Measurements from ENCODE around the gene ZFHX3. TPM values are rescaled to one million over a fixed set of nuclear protein-coding genes. Genes with fewer than 3 reads are reported as not detected.

Gene ZFHX3
- total RNA-seq, 4 donors from 2014 or later, result 19.7 to 70.4 (median 34.6) TPM

DNA sequence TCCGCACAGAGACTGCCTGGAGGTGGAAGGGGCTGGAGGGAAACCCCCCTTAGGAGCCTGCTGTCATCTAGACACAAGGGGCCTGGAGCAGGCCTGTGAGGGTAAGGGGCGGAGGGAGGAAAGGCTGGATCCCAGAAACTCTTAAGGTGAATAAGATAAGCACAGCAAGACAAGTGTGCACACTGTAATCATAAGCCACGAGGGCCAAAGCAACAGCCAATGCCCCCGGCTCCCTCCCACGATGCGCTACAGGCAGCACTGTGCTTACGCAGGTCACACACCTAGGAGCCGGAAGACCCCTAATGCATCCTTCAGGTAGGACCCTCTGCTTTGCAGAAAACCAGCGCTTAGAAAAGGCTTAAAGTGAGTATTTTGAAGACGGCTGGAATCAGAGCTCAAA, 24.6 kb downstream of the ZFHX3 start:
- TF ChIP-seq, protein P1, sequence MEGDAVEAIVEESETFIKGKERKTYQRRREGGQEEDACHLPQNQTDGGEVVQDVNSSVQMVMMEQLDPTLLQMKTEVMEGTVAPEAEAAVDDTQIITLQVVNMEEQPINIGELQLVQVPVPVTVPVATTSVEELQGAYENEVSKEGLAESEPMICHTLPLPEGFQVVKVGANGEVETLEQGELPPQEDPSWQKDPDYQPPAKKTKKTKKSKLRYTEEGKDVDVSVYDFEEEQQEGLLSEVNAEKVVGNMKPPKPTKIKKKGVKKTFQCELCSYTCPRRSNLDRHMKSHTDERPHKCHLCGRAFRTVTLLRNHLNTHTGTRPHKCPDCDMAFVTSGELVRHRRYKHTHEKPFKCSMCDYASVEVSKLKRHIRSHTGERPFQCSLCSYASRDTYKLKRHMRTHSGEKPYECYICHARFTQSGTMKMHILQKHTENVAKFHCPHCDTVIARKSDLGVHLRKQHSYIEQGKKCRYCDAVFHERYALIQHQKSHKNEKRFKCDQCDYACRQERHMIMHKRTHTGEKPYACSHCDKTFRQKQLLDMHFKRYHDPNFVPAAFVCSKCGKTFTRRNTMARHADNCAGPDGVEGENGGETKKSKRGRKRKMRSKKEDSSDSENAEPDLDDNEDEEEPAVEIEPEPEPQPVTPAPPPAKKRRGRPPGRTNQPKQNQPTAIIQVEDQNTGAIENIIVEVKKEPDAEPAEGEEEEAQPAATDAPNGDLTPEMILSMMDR (IDR thresholded peaks at IDR 0.05; ENCODE audit: low read depth), result no peak

DNA sequence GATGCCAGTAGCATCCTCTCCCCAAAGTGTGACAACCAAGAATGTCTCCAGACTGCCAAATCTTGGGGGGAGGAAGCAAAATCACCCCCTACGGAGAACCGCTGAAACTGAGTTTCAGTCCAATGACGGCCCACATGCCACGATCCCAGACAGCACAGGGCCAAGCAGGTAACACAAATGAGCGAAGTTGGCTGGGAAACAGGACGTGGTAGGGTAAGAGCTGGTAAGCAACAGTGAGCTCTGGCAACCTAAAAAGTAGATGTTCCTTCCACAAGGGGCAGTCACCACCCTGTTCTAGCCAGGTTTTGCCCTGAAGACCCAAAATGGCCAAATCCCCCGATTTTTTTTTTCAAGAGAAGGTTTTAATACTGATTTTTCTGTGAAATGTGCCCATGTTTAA, 25.4 kb downstream of the ZFHX3 start:
- TF ChIP-seq, protein P1 (IDR thresholded peaks at IDR 0.05; ENCODE audit: low read depth), result no peak

DNA sequence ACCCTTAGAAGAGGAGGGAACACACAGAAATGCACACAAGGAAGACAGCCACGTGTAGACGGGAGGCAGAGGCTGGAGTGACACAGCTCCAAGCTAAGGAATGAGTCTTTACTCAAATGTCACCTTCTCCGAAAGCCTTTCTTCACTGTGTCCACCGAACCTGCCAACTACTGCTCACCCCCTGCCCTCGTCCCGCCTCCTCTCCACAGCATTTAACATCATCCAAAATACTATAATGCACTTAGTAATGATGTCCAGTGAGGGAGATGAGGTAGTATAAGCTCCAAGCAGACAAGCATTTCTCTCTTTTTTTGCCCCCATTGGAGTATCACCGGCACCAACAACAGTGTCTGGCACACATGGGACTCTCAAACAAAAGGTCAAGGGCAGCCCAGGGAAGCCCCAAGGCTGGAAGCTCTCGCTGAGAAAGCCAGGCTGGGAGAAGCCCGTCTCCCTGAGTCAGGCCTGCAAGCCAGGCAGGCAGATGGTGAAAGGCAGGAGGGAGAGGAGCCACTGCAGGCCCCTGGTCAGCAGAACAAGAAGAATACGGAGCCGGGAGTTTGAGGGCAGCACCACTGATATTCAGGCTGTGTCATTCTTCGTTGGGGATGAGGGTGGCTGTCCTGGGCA, 25.9 kb downstream of the ZFHX3 start:
- TF ChIP-seq, protein P1 (IDR thresholded peaks at IDR 0.05; ENCODE audit: low read depth), result no peak

DNA sequence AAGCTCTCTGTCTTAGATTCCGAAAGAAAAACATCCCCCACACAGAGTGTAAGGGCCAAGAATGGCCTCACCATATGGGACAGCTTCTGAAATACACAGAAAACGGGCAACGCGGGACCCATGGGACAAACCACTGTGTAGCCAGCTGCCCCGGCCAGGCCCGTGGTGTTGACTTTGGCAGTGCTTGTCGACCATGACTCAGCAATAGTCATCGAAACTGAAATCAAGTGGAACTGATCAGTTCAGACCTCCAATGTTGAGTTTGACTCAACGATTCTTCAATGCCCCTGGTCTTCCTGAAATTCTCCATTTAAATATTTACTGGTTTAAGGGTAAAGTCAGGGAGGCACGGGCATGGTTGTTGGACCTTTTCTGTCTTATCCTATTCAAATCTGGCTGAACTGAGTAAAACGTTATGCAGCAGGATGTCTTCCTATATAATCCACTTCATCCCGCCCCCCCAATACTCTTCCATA, 27.5 kb downstream of the ZFHX3 start:
- TF ChIP-seq, protein P1 (IDR thresholded peaks at IDR 0.05; ENCODE audit: low read depth), result no peak

DNA sequence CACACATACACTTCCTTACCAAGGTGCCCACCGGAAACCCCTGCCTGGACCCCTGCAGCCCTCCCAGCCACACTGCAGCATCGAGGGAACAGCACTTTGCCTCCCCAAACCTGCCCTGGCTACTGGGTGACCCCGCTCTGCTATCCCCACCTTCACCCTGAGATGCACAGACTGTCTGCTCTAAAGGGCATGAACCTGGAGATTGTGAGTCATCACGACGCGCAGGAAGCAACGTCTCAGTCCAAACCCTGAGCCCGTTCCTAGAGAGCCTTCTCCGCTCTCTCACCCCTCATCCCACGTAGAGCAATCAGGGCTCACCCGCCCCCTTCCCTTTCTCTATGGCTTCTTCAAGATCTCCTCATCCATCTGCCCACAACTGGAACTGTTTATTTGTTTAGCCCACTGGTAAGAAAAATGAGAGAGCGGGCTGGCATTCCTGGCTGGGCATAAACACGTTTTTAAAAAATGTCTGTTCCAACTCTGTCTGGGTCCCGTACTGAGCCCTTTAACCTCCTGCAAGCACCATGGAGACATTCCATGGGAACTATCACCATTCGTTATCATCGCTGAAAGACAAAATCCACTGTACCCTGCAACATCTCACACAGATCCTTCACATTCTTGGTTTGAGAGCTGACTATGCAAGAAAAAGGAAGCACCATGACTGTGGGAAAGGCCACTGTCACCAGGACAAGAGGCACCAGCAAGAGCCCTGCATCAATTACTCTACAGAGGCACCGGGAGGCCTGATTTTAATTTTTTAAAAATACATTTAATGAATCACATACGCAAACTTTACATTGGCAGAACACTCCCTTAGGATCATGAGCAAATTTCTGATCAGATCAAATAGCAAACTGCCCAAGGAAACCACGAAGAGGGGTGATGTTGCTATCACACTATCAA, 28.2 kb downstream of the ZFHX3 start:
- TF ChIP-seq, protein P1 (IDR thresholded peaks at IDR 0.05; ENCODE audit: low read depth), result no peak

DNA sequence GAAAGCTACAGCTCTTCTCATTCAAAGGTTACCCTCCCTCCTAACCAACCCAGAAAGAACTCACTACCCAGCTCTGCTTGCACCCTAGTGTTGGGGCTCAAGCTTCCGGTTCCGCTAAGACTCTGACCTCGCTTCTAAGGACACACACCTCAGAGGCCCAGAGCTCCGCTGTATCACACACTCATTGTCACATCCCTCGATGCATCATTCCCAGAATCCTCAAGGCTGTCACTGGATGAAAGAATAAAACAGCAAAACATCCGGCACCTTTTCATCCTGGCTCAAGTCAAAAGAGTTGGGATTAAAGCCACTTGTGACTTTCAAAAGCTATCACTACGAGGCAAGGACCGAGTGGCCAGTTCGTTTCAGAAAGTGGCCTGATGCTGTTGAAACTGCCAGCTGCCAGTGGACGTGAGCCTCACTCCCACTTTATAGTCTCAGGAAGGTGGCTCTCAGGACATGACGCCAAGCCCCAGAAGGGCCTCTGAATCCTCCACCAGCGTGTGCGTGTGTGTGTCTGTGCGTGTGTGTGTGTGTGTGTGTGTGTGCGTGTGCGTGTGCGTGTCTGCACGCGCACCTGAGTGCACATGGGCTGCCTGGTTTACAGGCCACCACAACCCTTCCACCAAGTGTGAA, 29.0 kb downstream of the ZFHX3 start:
- TF ChIP-seq, protein P1 (IDR thresholded peaks at IDR 0.05; ENCODE audit: low read depth), result no peak

DNA sequence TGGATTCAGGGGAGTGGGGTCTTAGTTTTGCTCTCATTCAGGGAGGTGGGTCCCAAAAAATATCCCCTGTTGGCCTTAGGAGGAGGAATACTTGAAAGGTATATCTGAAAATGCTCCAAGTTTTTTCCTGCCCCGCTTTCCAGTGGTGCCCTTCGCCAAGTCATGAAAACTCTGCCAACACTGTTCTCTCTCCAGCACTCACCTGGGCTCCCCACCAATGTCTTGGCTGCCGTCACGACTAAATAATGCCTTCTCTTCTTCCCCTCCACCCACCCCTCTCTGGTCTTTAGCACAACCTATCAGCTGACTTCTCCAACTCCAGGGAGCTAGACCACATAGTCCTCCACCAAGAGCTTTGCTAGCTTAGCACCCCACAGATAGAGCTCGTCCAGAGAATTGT, 30.6 kb downstream of the ZFHX3 start:
- TF ChIP-seq, protein P1 (IDR thresholded peaks at IDR 0.05; ENCODE audit: low read depth), result no peak
